Esophagus muscularis mucosa (tissue), 4 donors: ENCODE data around the gene HPS4. TPM values are rescaled to one million over a fixed set of nuclear protein-coding genes. Genes with fewer than 3 reads are reported as not detected.

Source experiments
- DNase-seq: peaks from one replicate; pipeline ENCODE4 v3.0.0-alpha.2; 2017; ENCODE audit errors: extremely low spot score
- H3K27ac ChIP-seq, 4 donors: fragments of 200-600 bp; sonication (generic); replicated peaks in 1 of 4; 1 replicate in 3 of 4; 2 replicates in 1 of 4; pipeline ENCODE4 v1.5.1; 2016 to 2019; ENCODE audit warnings: mild to moderate bottlenecking in 1 of 4
- H3K27me3 ChIP-seq, 4 donors: fragments of 200-600 bp; sonication (generic); one replicate each; pipeline versions ENCODE4 v1.5.1 to v1.6.0; 2016 to 2019
- H3K36me3 ChIP-seq, 4 donors: fragments of 200-600 bp; sonication (generic); one replicate each; pipeline ENCODE4 v1.5.1; 2016 to 2019
- H3K4me1 ChIP-seq, 4 donors: fragments of 200-600 bp; sonication (generic); one replicate each; pipeline ENCODE4 v1.5.1; 2016 to 2019
- H3K4me3 ChIP-seq, 4 donors: fragments of 200-600 bp; sonication (generic); 1 replicate in 2 of 4; 2 replicates in 2 of 4; pipeline ENCODE4 v1.5.1; 2016 to 2019; ENCODE audit warnings: mild to moderate bottlenecking in 4 of 4, moderate library complexity in 1 of 4
- H3K9me3 ChIP-seq, 4 donors: fragments of 200-600 bp; sonication (generic); 1 replicate in 3 of 4; 2 replicates in 1 of 4; pipeline ENCODE4 v1.5.1; 2016 to 2019
- CTCF ChIP-seq, 3 experiments: fragments of 200-600 bp in 2 of 3; fragments of 450-650 bp in 1 of 3; sonication (generic) in 2 of 3; IDR thresholded peaks; one replicate each; pipeline ENCODE4 v1.5.1; 2017 to 2019; ENCODE audit warnings: antibody characterized with exemption in 3 of 3, mild to moderate bottlenecking in 2 of 3, moderate library complexity in 1 of 3
- EP300 ChIP-seq: sonication (generic); formaldehyde crosslinking; IDR thresholded peaks from one replicate; pipeline ENCODE4 v1.6.1; 2017; ENCODE audit warnings: antibody characterized with exemption
- POLR2A ChIP-seq: fragments of 450-650 bp; IDR thresholded peaks from one replicate; pipeline ENCODE4 v1.6.1; 2017; ENCODE audit warnings: antibody characterized with exemption, moderate library complexity, mild to moderate bottlenecking, low read depth
- POLR2AphosphoS5 ChIP-seq, 2 donors: sonication (generic); formaldehyde crosslinking; IDR thresholded peaks; one replicate each; pipeline ENCODE4 v1.6.1; 2017; ENCODE audit warnings: antibody characterized with exemption in 2 of 2
- WGBS: methylation state at CpG from one replicate; pipeline ENCODE4 v1.1.5; 2018; 5-methylcytosine and 5-hydroxymethylcytosine counted together
- intact Hi-C: fragments of 100-400 bp; cut with DNase I; formaldehyde crosslinking; loops from one replicate; pipeline ENCODE4 v1.15.1; 2023
- total RNA-seq, 4 donors: library from RNA; depleted of rRNA; stranded (reverse); fragments of >200 nt; gene quantifications; one replicate each; pipeline versions ENCODE4 v1.1.0 to v1.2.1, GENCODE V29; 2016

HPS4 gene
- total RNA-seq, 4 donors from 2014 or later = 15.4 to 17.9 (median 17.5) TPM

GRCh38 chr22:26448941-26449340 is 34.6 kb downstream of the HPS4 start:
- Histone ChIP-seq H3K4me3 (no peak overlapping the region), H3K4me1 (peaks cover 0 to 17% (median 9%) of the 10 kb centered on the region in 4 donors), H3K36me3 (peaks cover 15 to 42% (median 40%) of the 10 kb centered on the region in 4 donors), H3K27me3 (no peaks in the 10 kb centered on the region), H3K27ac (no peak overlapping the region), H3K9me3 (no peaks in the 10 kb centered on the region)
- intact Hi-C loops = no loop called here
- 76% methylated on average over 5 of the region's 6 CpGs for WGBS
- TF ChIP-seq EP300 (no peak), CTCF (IDR thresholded peaks at IDR 0.05) (no peak), POLR2A (no peak), POLR2AphosphoS5 (IDR thresholded peaks at IDR 0.05) (no peak)
- DNase-seq = no peak

- no peak for DNase-seq
- H3K27ac ChIP-seq = no peak overlapping the region
- H3K27me3 ChIP-seq = no peaks in the 10 kb centered on the region
- no peaks in the 10 kb centered on the region for H3K9me3 ChIP-seq
- intact Hi-C loops = no loop called here
- peaks cover 0 to 17% (median 9%) of the 10 kb centered on the region in 4 donors for H3K4me1 ChIP-seq
- H3K4me3 ChIP-seq = no peak overlapping the region
- no peak for TF ChIP-seq CTCF (IDR thresholded peaks at IDR 0.05)
- no peak for TF ChIP-seq POLR2AphosphoS5 (IDR thresholded peaks at IDR 0.05)
- TF ChIP-seq EP300 = no peak
- TF ChIP-seq POLR2A = no peak
- WGBS = 66% methylated on average over 5 of the region's 5 CpGs
- H3K36me3 ChIP-seq = peaks cover 9 to 36% (median 34%) of the 10 kb centered on the region in 4 donors
Observed at GRCh38 chr22:26448334-26448733, 35.2 kb downstream of the HPS4 start.

GRCh38 chr22:26447584-26448329 is 35.8 kb downstream of the HPS4 start:
- H3K4me3 ChIP-seq = no peak overlapping the region
- intact Hi-C loops = no loop called here
- WGBS = 62% methylated on average over 15 of the region's 15 CpGs

GRCh38 chr22:26446808-26447515 is 36.6 kb downstream of the HPS4 start:
- no peak for DNase-seq
- H3K4me1 ChIP-seq = peaks cover 0 to 17% (median 9%) of the 10 kb centered on the region in 4 donors
- H3K27ac ChIP-seq = no peak overlapping the region
- 76% methylated on average over 17 of the region's 17 CpGs for WGBS
- TF ChIP-seq EP300 = no peak
- TF ChIP-seq CTCF (IDR thresholded peaks at IDR 0.05) = no peak
- TF ChIP-seq POLR2AphosphoS5 (IDR thresholded peaks at IDR 0.05) = no peak
- no peak for TF ChIP-seq POLR2A
- H3K9me3 ChIP-seq = no peaks in the 10 kb centered on the region
- intact Hi-C loops = no loop called here
- H3K4me3 ChIP-seq = no peak overlapping the region
- H3K27me3 ChIP-seq = no peaks in the 10 kb centered on the region
- peaks cover 0 to 22% (median 20%) of the 10 kb centered on the region in 4 donors for H3K36me3 ChIP-seq

More at GRCh38 chr22:26447584-26448329, 35.8 kb downstream of the HPS4 start:
- no peak for DNase-seq
- Histone ChIP-seq H3K27me3 (no peaks in the 10 kb centered on the region), H3K9me3 (no peaks in the 10 kb centered on the region), H3K27ac (peak overlapping the region in 1 of 4 donors; percentile 33), H3K4me1 (peaks cover 0 to 17% (median 9%) of the 10 kb centered on the region in 4 donors), H3K36me3 (peaks cover 4 to 30% (median 28%) of the 10 kb centered on the region in 4 donors)
- no peak for TF ChIP-seq CTCF (IDR thresholded peaks at IDR 0.05)
- TF ChIP-seq EP300 = no peak
- TF ChIP-seq POLR2AphosphoS5 (IDR thresholded peaks at IDR 0.05) = no peak
- no peak for TF ChIP-seq POLR2A
